ENCODE results near the gene MED25. TPM values are rescaled to one million over a fixed set of nuclear protein-coding genes. Genes with fewer than 3 reads are reported as not detected.
"Not testable (repeated sequence)": the region's sequence is repeated elsewhere in the genome, so short reads cannot be mapped to it uniquely, and the experiment has no call there.

Gene MED25
- total RNA-seq, 1 donor from 2014 or later: 44.0 TPM

DNA sequence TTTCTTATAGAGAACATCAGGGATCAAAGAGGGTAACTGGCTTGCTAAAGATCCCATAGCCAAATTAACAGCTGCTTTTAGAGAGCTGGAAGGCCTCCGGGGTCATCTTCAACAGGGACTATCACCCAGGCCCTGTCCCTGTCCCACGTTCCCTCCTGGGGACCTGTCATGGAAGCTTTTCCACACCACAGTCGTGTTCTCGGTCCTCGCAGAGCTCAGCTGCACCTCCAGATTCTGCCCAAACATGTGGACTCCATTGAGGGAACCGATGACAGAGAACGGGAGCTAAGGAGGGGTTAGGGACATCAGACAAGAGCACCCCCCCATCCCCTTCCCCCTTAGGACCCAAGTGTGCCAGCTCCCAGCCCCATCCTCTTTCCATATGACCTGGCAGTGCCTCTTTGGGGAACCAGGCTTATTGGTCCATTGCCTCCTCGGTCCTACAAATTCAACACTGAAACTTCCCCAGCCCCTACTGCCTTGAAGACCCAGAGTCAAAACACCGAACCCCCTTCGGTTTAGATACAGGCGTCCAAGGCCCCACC, 5.6 kb upstream of the MED25 start:
- no peak for DNase-seq (ENCODE audit: low spot score)
- Mint-ChIP-seq H3K36me3 (ENCODE audit: low read depth) (peaks cover 3% of the 10 kb centered on the region), H3K27me3 (ENCODE audit: low read depth) (no peaks in the 10 kb centered on the region), H3K4me1 (ENCODE audit: low read depth) (peaks cover 27% of the 10 kb centered on the region), H3K9me3 (no peaks in the 10 kb centered on the region), H3K4me3 (ENCODE audit: low read depth) (peak overlapping the region; percentile 88), H3K27ac (peak overlapping the region; percentile 94)
- intact Hi-C loops (cut with micrococcal nuclease): loop anchor here (2.0 to 10.0 kb wide), 4 partner anchors 46 to 220 kb away; partner anchors contain the start of genes AKT1S1, AP2A1, BCL2L12 and IRF3

DNA sequence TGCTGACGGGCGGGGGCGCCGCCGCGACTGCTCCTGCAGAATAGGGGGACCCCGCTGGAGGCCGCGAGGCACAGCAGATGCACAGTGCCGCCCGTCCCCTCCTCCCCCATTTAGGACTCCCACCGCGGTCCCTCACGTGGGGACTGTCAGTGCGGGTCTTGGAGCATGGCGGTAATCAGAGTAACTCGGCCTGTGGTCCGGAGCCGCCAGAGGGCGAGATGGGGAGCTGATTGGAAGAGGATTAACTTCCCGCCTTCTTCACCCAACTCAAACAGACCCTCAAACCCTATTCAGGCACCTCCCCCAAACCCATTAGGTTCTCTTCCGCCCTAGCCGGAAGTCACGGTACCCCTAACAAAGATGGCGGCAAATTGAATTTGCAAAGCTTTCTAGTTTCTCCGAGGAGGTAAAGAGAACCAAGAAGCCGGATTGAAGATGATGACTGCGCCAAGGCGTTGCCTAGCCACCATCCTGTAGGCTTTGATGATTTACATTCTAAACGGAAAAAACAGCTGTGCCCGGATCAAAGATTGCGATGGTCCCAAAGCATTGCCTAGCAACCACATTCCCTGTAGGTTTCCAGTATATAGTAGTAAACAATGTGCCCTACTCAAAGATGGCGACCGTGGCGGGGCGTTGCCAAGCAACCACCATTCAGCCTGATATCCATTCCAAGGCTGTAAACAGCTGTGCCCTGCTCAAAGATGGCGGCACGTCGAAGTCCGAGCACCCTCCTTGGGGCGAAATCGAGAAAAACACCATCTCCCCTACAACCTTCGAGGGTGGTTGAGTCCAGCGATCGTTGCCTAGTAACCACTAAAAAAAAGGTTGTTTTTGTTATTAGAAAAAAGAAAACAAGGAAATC, 4.9 kb upstream of the MED25 start, which contains the start of gene FUZ:
TSS of gene FUZ (minus strand) at position 296 of the 865 bp plus-strand sequence. CDS start at position 110, 186 bp downstream.
- Mint-ChIP-seq H3K36me3 (ENCODE audit: low read depth) (no peaks in the 10 kb centered on the region), H3K4me1 (ENCODE audit: low read depth) (peaks cover 26% of the 10 kb centered on the region)

DNA sequence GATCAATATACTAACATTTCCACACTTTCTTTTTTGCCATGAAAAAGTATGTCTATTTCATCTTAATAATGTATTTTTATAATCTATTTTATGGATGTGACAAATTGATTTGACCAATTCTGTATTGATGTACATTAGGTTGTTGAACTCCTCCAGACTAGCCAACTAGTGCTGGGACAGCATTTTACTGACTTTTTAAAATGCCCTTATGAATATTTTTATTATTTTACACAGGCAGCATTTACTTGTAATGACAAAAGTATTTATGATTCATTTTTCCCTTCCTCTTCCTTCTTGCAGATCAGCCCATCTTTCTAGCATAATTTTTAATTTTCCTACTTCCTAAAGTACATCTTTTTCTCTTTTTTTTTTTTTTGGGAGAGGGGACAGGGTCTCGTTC, 4.1 kb upstream of the MED25 start:
- no peaks in the 10 kb centered on the region for H3K9me3 Mint-ChIP-seq
- DNase-seq (ENCODE audit: low spot score): no peak
- no peak overlapping the region for H3K27ac Mint-ChIP-seq
- H3K4me3 Mint-ChIP-seq (ENCODE audit: low read depth): peak overlapping the region; percentile 59
- no peaks in the 10 kb centered on the region for H3K27me3 Mint-ChIP-seq (ENCODE audit: low read depth)
- peaks cover 22% of the 10 kb centered on the region for H3K4me1 Mint-ChIP-seq (ENCODE audit: low read depth)
- H3K36me3 Mint-ChIP-seq (ENCODE audit: low read depth): no peaks in the 10 kb centered on the region
- intact Hi-C loops (cut with micrococcal nuclease): loop anchor here (5.0 to 10.0 kb wide), 2 partner anchors 149 to 222 kb away; partner anchors contain the start of genes BCL2L12, IRF3 and PRR12

More for the DNA sequence above, 4.9 kb upstream of the MED25 start, which contains the start of gene FUZ:
- DNase-seq (ENCODE audit: low spot score): peak; percentile 89
- Mint-ChIP-seq H3K27ac (peak within 1 kb of the TSS; percentile 94), H3K4me3 (ENCODE audit: low read depth) (peak within 1 kb of the TSS; percentile 88), H3K27me3 (ENCODE audit: low read depth) (no peaks in the 10 kb centered on the region), H3K9me3 (no peaks in the 10 kb centered on the region)
- intact Hi-C loops (cut with micrococcal nuclease): loop anchor here (2.0 to 10.0 kb wide), 4 partner anchors 46 to 221 kb away; partner anchors contain the start of genes AKT1S1, AP2A1, BCL2L12 and IRF3

- DNase-seq (ENCODE audit: low spot score): no peak
- peaks cover 9% of the 10 kb centered on the region for H3K36me3 Mint-ChIP-seq (ENCODE audit: low read depth)
- H3K4me1 Mint-ChIP-seq (ENCODE audit: low read depth): peaks cover 23% of the 10 kb centered on the region
- H3K4me3 Mint-ChIP-seq (ENCODE audit: low read depth): no peak overlapping the region
- H3K27me3 Mint-ChIP-seq (ENCODE audit: low read depth): no peaks in the 10 kb centered on the region
- H3K9me3 Mint-ChIP-seq: no peaks in the 10 kb centered on the region
- H3K27ac Mint-ChIP-seq: no peak overlapping the region
- intact Hi-C loops (cut with micrococcal nuclease): loop anchor here (10.0 kb wide), 1 partner anchor 152 kb away; the partner anchor contains the start of genes BCL2L12 and IRF3
Observed at GRCh38 chr19:49816590-49816989, 1.5 kb upstream of the MED25 start.

DNA sequence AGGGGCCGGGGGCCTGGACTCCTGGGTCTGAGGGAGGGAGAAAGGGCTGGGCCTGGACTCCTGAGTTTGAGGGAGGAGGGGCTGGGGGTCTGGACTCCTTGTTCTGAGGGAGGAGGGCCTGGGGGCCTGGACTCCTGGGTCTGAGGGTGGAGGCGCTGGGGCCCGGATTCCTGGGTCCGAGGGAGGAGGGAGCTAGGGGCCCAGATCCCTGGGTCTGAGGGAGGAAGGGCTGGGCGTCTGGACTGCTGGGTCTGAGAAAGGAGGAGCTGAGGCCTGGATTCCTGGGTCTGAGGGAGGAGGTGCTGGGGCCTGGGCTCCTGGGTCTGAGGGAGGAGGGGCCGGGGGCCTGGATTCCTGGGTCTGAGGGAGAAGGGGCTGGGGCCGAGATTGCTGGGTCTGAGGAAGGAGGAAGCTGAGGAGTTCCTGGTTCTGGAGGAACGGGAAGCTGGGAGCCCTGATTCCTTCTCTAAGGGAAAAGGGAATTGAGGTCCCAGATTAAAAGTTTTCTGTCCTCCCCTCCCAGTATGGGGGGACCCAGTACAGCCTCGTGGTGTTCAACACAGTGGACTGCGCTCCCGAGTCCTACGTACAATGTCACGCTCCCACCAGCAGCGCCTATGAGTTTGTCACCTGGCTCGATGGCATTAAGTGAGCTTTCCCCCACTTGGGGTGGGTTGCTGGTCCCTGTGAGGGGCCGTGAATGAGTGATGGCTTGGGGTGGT, 721 bp downstream of the MED25 start:
- intact Hi-C loops (cut with micrococcal nuclease): loop anchor here (10.0 kb wide), 1 partner anchor 154 kb away; the partner anchor contains the start of genes BCL2L12 and IRF3

DNA sequence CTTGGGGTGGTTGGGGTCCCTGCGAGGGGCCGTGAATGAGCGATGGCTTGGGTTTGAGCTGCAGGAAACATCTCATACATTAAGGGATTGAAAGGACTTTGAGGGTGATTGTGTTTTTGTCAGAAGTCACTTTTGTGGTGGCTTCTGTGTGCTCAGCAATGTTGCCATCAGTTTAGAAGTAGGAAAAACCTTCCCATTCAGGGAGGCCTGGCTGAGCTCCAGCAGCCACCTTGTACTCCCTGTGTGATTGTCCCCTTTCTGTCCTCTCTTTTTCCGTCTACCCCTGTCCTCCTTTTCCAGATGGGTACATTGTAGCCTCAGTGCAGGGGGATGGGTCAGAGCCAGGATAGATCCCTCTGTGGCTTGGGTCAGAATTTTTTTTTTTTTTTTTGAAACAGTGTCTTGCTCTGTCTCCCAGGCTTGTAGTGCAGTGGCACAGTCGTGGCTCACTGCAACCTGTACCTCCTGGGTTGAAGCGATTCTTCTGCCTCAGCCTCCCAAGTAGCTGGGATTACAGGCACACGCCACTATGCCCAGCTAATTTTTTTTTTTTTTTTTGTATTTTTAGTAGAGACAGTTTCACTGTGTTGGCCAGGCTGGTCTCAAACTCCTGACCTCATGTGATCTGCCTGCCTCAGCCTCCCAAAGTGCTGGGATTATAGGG, 1.5 kb downstream of the MED25 start:
- not testable (repeated sequence) for DNase-seq (ENCODE audit: low spot score); H3K27me3 Mint-ChIP-seq (ENCODE audit: low read depth); H3K4me1 Mint-ChIP-seq (ENCODE audit: low read depth); H3K9me3 Mint-ChIP-seq
- H3K4me3 Mint-ChIP-seq (ENCODE audit: low read depth): peak overlapping the region; percentile 93
- peaks cover 13% of the 10 kb centered on the region for H3K36me3 Mint-ChIP-seq (ENCODE audit: low read depth)
- intact Hi-C loops (cut with micrococcal nuclease): loop anchor here (10.0 kb wide), 1 partner anchor 155 kb away; the partner anchor contains the start of genes BCL2L12 and IRF3
- H3K27ac Mint-ChIP-seq: peak overlapping the region; percentile 93

More for the DNA sequence above, 721 bp downstream of the MED25 start:
- H3K27me3 Mint-ChIP-seq (ENCODE audit: low read depth): no peaks in the 10 kb centered on the region
- peak overlapping the region; percentile 93 for H3K4me3 Mint-ChIP-seq (ENCODE audit: low read depth)
- no peaks in the 10 kb centered on the region for H3K9me3 Mint-ChIP-seq
- peaks cover 10% of the 10 kb centered on the region for H3K4me1 Mint-ChIP-seq (ENCODE audit: low read depth)
- no peak for DNase-seq (ENCODE audit: low spot score)
- H3K36me3 Mint-ChIP-seq (ENCODE audit: low read depth): peaks cover 13% of the 10 kb centered on the region
- H3K27ac Mint-ChIP-seq: peak overlapping the region; percentile 93

GRCh38 chr19:49820125-49820524, 2.0 kb downstream of the MED25 start:
- Mint-ChIP-seq H3K4me1 (ENCODE audit: low read depth) (peaks cover 10% of the 10 kb centered on the region), H3K9me3 (no peaks in the 10 kb centered on the region), H3K27ac (no peak overlapping the region), H3K36me3 (ENCODE audit: low read depth) (peaks cover 13% of the 10 kb centered on the region), H3K27me3 (ENCODE audit: low read depth) (no peaks in the 10 kb centered on the region), H3K4me3 (ENCODE audit: low read depth) (no peak overlapping the region)
- intact Hi-C loops (cut with micrococcal nuclease): no loop called here
- no peak for DNase-seq (ENCODE audit: low spot score)

DNA sequence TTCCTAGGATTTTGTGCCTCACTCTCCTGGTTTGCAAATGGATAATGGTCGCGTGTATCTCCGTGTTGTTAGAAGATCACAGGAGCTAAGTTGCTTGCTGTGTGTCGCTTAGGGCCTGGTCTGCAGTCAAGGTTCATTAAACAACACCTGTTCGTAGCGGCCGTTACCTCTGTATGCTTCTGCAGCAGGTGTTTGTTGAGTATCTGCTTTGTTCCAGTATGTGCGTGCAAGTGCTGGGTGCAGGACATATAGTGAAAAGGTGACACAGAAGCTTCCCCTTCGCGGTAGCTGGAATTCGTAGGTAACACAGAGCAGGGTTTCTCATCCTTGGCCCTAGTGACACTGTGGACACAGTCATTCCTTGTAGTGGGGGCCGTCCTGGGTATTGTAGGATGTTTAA, 5.4 kb downstream of the MED25 start:
- intact Hi-C loops (cut with micrococcal nuclease): no loop called here

GRCh38 chr19:49824662-49825061, 6.6 kb downstream of the MED25 start:
- Mint-ChIP-seq H3K4me1 (ENCODE audit: low read depth) (no peaks in the 10 kb centered on the region), H3K9me3 (no peaks in the 10 kb centered on the region), H3K36me3 (ENCODE audit: low read depth) (peaks cover 22% of the 10 kb centered on the region), H3K27ac (no peak overlapping the region), H3K27me3 (ENCODE audit: low read depth) (no peaks in the 10 kb centered on the region), H3K4me3 (ENCODE audit: low read depth) (no peak overlapping the region)
- intact Hi-C loops (cut with micrococcal nuclease): no loop called here
- no peak for DNase-seq (ENCODE audit: low spot score)

More for the DNA sequence above, 5.4 kb downstream of the MED25 start:
- H3K4me1 Mint-ChIP-seq (ENCODE audit: low read depth): peaks cover 7% of the 10 kb centered on the region
- no peaks in the 10 kb centered on the region for H3K27me3 Mint-ChIP-seq (ENCODE audit: low read depth)
- peaks cover 24% of the 10 kb centered on the region for H3K36me3 Mint-ChIP-seq (ENCODE audit: low read depth)
- H3K9me3 Mint-ChIP-seq: no peaks in the 10 kb centered on the region
- no peak overlapping the region for H3K4me3 Mint-ChIP-seq (ENCODE audit: low read depth)
- H3K27ac Mint-ChIP-seq: no peak overlapping the region
- no peak for DNase-seq (ENCODE audit: low spot score)

DNA sequence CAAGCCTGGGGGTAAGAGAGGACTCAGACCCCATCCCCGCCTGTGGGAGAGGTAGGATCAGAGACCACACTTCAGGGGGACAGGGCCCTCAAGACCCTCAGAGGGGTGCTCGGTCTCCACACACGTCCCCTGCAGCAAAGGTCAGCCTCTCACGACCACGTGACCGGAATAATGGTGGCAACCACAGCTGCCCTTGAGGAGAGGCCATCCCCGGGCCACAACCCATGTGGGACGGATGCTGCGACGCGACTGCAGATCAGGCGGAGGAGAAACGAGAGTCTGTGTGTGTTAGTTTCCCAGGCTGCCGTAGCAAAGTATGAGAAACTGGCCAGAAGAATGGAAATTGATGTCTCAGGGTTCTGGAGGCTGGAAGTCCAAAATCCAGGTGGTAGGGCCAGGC, 8.9 kb downstream of the MED25 start:
- Mint-ChIP-seq H3K36me3 (ENCODE audit: low read depth) (peaks cover 22% of the 10 kb centered on the region), H3K9me3 (no peaks in the 10 kb centered on the region), H3K4me1 (ENCODE audit: low read depth) (no peaks in the 10 kb centered on the region), H3K27ac (no peak overlapping the region), H3K4me3 (ENCODE audit: low read depth) (no peak overlapping the region), H3K27me3 (ENCODE audit: low read depth) (no peaks in the 10 kb centered on the region)
- DNase-seq (ENCODE audit: low spot score): no peak
- intact Hi-C loops (cut with micrococcal nuclease): no loop called here

GRCh38 chr19:49829200-49829599, 11.1 kb downstream of the MED25 start:
- Mint-ChIP-seq H3K4me3 (ENCODE audit: low read depth) (no peak overlapping the region), H3K36me3 (ENCODE audit: low read depth) (peaks cover 31% of the 10 kb centered on the region), H3K27ac (no peak overlapping the region), H3K9me3 (no peaks in the 10 kb centered on the region), H3K27me3 (ENCODE audit: low read depth) (no peaks in the 10 kb centered on the region), H3K4me1 (ENCODE audit: low read depth) (peaks cover 3% of the 10 kb centered on the region)
- intact Hi-C loops (cut with micrococcal nuclease): no loop called here
- no peak for DNase-seq (ENCODE audit: low spot score)

- Mint-ChIP-seq H3K36me3 (ENCODE audit: low read depth) (peaks cover 33% of the 10 kb centered on the region), H3K4me3 (ENCODE audit: low read depth) (no peak overlapping the region), H3K27me3 (ENCODE audit: low read depth) (no peaks in the 10 kb centered on the region), H3K4me1 (ENCODE audit: low read depth) (peaks cover 3% of the 10 kb centered on the region), H3K9me3 (no peaks in the 10 kb centered on the region), H3K27ac (no peak overlapping the region)
- DNase-seq (ENCODE audit: low spot score): no peak
- intact Hi-C loops (cut with micrococcal nuclease): no loop called here
Observed at GRCh38 chr19:49829721-49830120, 11.6 kb downstream of the MED25 start.
